ENCODE results near the gene KRT4.

Gene KRT4

DNA sequence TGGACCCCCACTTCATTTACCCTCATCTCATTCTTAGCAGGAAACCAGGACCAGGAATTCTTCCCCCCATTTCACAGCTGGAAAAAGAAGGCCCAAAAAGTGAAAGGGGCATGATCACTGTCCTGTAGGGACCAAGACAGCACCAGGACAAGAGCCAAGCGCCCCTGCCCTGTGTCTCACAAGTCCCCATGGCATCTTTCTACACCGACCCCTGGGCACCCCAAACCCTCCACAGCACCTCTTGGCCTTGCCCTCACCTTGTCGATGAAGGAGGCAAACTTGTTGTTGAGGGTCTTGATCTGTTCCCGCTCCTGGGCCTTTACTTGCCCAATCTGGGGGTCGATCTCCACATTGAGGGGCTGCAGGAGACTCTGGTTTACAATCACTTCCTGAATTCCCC, 37.5 kb downstream of the KRT4 start:
- H3K27me3 ChIP-seq (replicated peaks), result peaks cover 12% of the 10 kb centered on the region
- in situ Hi-C loops (cut with HindIII; ENCODE audit: low pct_ligation_motif_present, low sequenced_read_pairs), result no loop called here

DNA sequence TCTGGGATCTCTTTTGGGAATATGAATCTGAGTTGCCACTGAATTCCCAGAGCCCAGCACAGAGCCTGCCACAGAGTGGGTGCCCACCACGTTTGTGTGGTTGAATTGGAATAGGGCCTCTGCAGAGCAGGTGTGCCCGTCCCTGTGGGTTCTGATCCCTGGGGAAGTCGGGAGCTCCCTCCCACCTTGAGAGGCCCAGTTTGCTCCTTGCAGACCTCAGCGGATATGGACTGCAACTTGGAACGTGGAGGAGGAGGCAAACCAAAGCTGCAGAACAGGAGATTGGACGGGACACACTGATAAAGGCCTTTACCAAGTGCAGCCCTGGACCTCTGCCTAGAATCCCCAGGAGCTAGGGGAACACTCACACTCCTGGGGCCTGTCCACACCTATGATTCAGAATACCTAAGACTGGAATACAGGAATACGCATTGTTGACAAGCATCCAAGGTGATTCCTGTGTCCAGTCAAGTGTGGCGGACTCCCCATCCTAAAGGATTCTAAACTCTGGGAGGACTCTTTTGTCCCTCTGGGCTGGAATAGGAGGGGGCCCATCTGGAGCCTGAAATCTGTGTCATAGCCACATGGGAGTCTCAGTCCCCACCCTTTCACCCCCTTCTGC, 39.2 kb downstream of the KRT4 start:
- DNase-seq, result no peak
- no peak overlapping the region for H3K27ac ChIP-seq
- no peaks in the 10 kb centered on the region for H3K36me3 ChIP-seq (replicated peaks)
- TF ChIP-seq, protein P1, sequence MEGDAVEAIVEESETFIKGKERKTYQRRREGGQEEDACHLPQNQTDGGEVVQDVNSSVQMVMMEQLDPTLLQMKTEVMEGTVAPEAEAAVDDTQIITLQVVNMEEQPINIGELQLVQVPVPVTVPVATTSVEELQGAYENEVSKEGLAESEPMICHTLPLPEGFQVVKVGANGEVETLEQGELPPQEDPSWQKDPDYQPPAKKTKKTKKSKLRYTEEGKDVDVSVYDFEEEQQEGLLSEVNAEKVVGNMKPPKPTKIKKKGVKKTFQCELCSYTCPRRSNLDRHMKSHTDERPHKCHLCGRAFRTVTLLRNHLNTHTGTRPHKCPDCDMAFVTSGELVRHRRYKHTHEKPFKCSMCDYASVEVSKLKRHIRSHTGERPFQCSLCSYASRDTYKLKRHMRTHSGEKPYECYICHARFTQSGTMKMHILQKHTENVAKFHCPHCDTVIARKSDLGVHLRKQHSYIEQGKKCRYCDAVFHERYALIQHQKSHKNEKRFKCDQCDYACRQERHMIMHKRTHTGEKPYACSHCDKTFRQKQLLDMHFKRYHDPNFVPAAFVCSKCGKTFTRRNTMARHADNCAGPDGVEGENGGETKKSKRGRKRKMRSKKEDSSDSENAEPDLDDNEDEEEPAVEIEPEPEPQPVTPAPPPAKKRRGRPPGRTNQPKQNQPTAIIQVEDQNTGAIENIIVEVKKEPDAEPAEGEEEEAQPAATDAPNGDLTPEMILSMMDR (IDR thresholded peaks at IDR 0.05; ENCODE audit: low read depth, low read length, missing control alignments), result no peak
- H3K4me3 ChIP-seq (ENCODE audit: low read depth, low read length), result no peak overlapping the region
- H3K27me3 ChIP-seq (replicated peaks), result peaks cover 10% of the 10 kb centered on the region
- in situ Hi-C loops (cut with HindIII; ENCODE audit: low pct_ligation_motif_present, low sequenced_read_pairs), result no loop called here

More for the DNA sequence above, 37.5 kb downstream of the KRT4 start:
- Histone ChIP-seq H3K36me3 (replicated peaks) (no peaks in the 10 kb centered on the region), H3K4me3 (ENCODE audit: low read depth, low read length) (no peak overlapping the region), H3K27ac (no peak overlapping the region)
- DNase-seq, result no peak
- TF ChIP-seq, protein P1 (IDR thresholded peaks at IDR 0.05; ENCODE audit: low read depth, low read length, missing control alignments), result no peak

DNA sequence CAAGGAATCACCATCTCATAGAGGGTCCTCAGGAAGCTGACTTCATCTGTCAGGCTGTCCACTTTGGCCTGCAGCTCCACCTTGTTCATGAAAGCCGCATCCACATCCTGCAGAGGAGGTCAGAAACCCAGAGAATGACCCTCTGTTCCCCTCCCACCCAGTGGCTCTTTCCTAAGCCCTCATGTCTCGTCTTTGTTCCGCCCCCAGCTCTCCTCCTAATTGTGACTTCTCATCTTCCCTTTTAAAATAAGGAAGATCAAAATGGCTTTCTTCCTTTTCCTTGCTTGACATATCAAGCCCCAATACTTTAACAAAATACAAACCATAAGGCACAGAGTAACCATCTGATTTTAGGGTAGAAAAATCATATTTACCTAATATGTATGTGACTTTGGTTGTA, 41.1 kb downstream of the KRT4 start:
- peaks cover 6% of the 10 kb centered on the region for H3K27me3 ChIP-seq (replicated peaks)
- in situ Hi-C loops (cut with HindIII; ENCODE audit: low pct_ligation_motif_present, low sequenced_read_pairs), result no loop called here
- H3K36me3 ChIP-seq (replicated peaks), result no peaks in the 10 kb centered on the region
- TF ChIP-seq, protein P1 (IDR thresholded peaks at IDR 0.05; ENCODE audit: low read depth, low read length, missing control alignments), result no peak
- H3K4me3 ChIP-seq (ENCODE audit: low read depth, low read length), result no peak overlapping the region
- DNase-seq, result no peak
- no peak overlapping the region for H3K27ac ChIP-seq

DNA sequence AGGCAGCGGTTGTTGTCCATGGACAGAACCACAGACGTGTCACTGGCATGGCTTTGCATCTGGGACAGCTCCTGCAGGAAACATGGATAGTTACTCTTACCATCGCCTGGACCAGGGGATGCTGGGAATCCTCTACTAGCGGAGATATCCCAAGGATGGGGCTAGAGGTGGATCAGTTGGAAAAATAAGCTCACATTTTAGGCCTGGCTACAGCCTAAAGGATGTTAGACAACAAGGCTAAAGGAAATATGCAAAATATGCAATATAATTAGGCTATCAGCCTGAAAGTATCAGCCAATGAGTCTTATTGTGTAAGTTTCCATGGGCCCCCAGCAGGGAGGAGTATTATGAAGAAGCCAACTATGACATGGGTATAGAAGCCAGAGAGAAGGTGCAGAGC, 41.7 kb downstream of the KRT4 start:
- Histone ChIP-seq H3K27ac (no peak overlapping the region), H3K27me3 (replicated peaks) (peaks cover 6% of the 10 kb centered on the region), H3K4me3 (ENCODE audit: low read depth, low read length) (no peak overlapping the region), H3K36me3 (replicated peaks) (no peaks in the 10 kb centered on the region)
- TF ChIP-seq, protein P1 (IDR thresholded peaks at IDR 0.05; ENCODE audit: low read depth, low read length, missing control alignments), result no peak
- no peak for DNase-seq
- in situ Hi-C loops (cut with HindIII; ENCODE audit: low pct_ligation_motif_present, low sequenced_read_pairs), result no loop called here

DNA sequence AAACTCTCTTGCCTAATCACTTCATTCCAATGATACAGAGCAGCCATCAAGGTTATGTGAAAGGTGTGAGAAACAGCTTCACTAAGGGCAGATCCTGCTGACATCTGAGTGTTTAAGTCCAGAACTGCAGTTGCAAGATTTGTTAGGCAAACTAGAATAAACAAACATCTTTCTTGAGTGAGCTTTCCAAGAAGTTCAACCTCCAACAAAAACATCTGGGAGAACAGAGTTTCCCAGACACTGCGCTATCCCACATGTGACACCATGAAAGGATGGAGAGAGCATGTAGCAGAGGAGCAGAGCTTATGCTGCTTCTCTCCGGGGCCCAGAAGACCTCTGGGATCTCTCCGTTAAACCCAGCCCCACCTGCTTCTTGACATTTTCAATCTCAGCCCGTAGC, 42.4 kb downstream of the KRT4 start:
- in situ Hi-C loops (cut with HindIII; ENCODE audit: low pct_ligation_motif_present, low sequenced_read_pairs), result no loop called here
- no peak overlapping the region for H3K27ac ChIP-seq
- no peak for DNase-seq
- no peaks in the 10 kb centered on the region for H3K36me3 ChIP-seq (replicated peaks)
- no peak overlapping the region for H3K4me3 ChIP-seq (ENCODE audit: low read depth, low read length)
- TF ChIP-seq, protein P1 (IDR thresholded peaks at IDR 0.05; ENCODE audit: low read depth, low read length, missing control alignments), result no peak
- peaks cover 6% of the 10 kb centered on the region for H3K27me3 ChIP-seq (replicated peaks)

DNA sequence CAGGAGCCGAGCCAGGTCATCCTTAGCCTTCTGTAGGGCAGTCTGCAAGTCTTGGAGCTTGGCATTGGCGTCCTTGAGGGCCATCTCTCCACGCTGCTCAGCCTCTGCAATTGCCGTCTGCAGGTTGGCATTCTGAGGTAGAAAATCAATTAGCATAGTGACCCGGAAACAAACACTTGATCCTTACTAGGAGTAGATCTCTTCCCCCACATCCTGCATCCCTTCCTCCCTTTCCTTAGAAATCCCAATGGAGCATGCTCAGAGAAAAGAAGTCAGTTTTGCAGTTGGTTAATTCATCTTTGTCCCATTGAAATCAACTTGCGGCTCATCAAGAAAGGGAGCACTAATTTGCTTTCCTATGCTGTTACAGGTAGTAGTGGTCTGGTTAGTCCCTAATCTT, 42.8 kb downstream of the KRT4 start:
- in situ Hi-C loops (cut with HindIII; ENCODE audit: low pct_ligation_motif_present, low sequenced_read_pairs), result no loop called here
- Histone ChIP-seq H3K4me3 (ENCODE audit: low read depth, low read length) (no peak overlapping the region), H3K27me3 (replicated peaks) (peaks cover 6% of the 10 kb centered on the region), H3K36me3 (replicated peaks) (no peaks in the 10 kb centered on the region), H3K27ac (no peak overlapping the region)
- DNase-seq, result no peak
- TF ChIP-seq, protein P1 (IDR thresholded peaks at IDR 0.05; ENCODE audit: low read depth, low read length, missing control alignments), result no peak

All from brain microvascular endothelial cell (primary cell).